Activated CD4-positive, alpha-beta T cell treated with anti-CD3 and anti-CD28 coated beads, Interleukin-2, amount 10 ng/mL, durations not matched to agents 7 days and 5 days (primary cell): ENCODE results near the gene LRRC57. TPM values are rescaled to one million over a fixed set of nuclear protein-coding genes. Genes with fewer than 3 reads are reported as not detected.
"Not testable (repeated sequence)": the region's sequence is repeated elsewhere in the genome, so short reads cannot be mapped to it uniquely, and the experiment has no call there.

Experiments
- CTCF ChIA-PET: fragments of 350-600 bp; sonication (Branson Sonifier 250); formaldehyde crosslinking; loops from one replicate; lab custom pipeline; 2021; ENCODE audit warnings: antibody characterized with exemption; lab: Charles Lee
- POLR2A ChIA-PET: fragments of 350-600 bp; sonication (Branson Sonifier 250); formaldehyde crosslinking; loops from one replicate; lab custom pipeline; 2021; ENCODE audit warnings: antibody characterized with exemption; lab: Charles Lee
- DNase-seq: peaks from one replicate; pipeline ENCODE4 v3.0.0-alpha.2; 2020
- H3K27ac Mint-ChIP-seq: one replicate; pipeline ENCODE4 v1.8.0; 2021; ENCODE audit warnings: mild to moderate bottlenecking, moderate library complexity, mixed read lengths
- H3K27me3 Mint-ChIP-seq: one replicate; pipeline ENCODE4 v1.8.0; 2021; ENCODE audit warnings: mixed read lengths
- H3K36me3 Mint-ChIP-seq: one replicate; pipeline ENCODE4 v1.8.0; 2021; ENCODE audit warnings: low read depth, mixed read lengths
- H3K4me1 Mint-ChIP-seq: one replicate; pipeline ENCODE4 v1.8.0; 2021; ENCODE audit warnings: mixed read lengths
- H3K4me3 Mint-ChIP-seq: one replicate; pipeline ENCODE4 v1.8.0; 2021; ENCODE audit warnings: mild to moderate bottlenecking, moderate library complexity, mixed read lengths
- H3K9me3 Mint-ChIP-seq: one replicate; pipeline ENCODE4 v1.8.0; 2021; ENCODE audit warnings: mixed read lengths
- total RNA-seq, 2 experiments: library from RNA; stranded (reverse); gene quantifications; one replicate each; pipeline ENCODE4 v1.2.3, GENCODE V29; 2021

LRRC57 gene
- total RNA-seq, 2 experiments from 2014 or later: 19.1 to 20.3 TPM

GRCh38 chr15:42578984-42579537 is 30.5 kb upstream of the LRRC57 start:
- no peak for DNase-seq
- ChIA-PET CTCF (interaction anchor here (1.1 to 1.3 kb wide), 2 partner anchors 21 to 68 kb away, joined by 3 to 4 read pairs; no protein-coding TSS in a partner anchor), POLR2A (no interaction called here)
- Mint-ChIP-seq H3K4me1 (peaks cover 64% of the 10 kb centered on the region), H3K9me3 (no peaks in the 10 kb centered on the region), H3K27ac (no peak overlapping the region), H3K36me3 (peaks cover 5% of the 10 kb centered on the region), H3K27me3 (peaks cover 30% of the 10 kb centered on the region), H3K4me3 (no peak overlapping the region)

- H3K36me3 Mint-ChIP-seq: peaks cover 5% of the 10 kb centered on the region
- no peak for DNase-seq
- H3K4me1 Mint-ChIP-seq: peaks cover 60% of the 10 kb centered on the region
- peak overlapping the region; percentile 28 for H3K27ac Mint-ChIP-seq
- CTCF ChIA-PET: interaction anchor here (0.6 to 0.9 kb wide), 3 partner anchors 28 to 155 kb away, joined by 3 read pairs; no protein-coding TSS in a partner anchor
- peak overlapping the region; percentile 40 for H3K4me3 Mint-ChIP-seq
- POLR2A ChIA-PET: no interaction called here
- no peaks in the 10 kb centered on the region for H3K9me3 Mint-ChIP-seq
- H3K27me3 Mint-ChIP-seq: peaks cover 30% of the 10 kb centered on the region
These were observed 29.0 kb upstream of the LRRC57 start for GRCh38 chr15:42577514-42578031.

GRCh38 chr15:42576776-42577175 is 28.2 kb upstream of the LRRC57 start:
- Mint-ChIP-seq H3K4me3 (peak overlapping the region; percentile 89), H3K4me1 (peaks cover 52% of the 10 kb centered on the region), H3K36me3 (peaks cover 5% of the 10 kb centered on the region), H3K27ac (no peak overlapping the region), H3K27me3 (peaks cover 30% of the 10 kb centered on the region), H3K9me3 (no peaks in the 10 kb centered on the region)
- DNase-seq: no peak
- POLR2A ChIA-PET: interaction anchor here (0.6 kb wide), 1 partner anchor 315 kb away, joined by 3 read pairs; no protein-coding TSS in a partner anchor
- CTCF ChIA-PET: interaction anchor here (0.9 kb wide), 1 partner anchor 28 kb away, joined by 3 read pairs; no protein-coding TSS in a partner anchor

- Mint-ChIP-seq H3K9me3 (no peaks in the 10 kb centered on the region), H3K4me3 (peak overlapping the region; percentile 89), H3K4me1 (peaks cover 45% of the 10 kb centered on the region), H3K27me3 (peaks cover 30% of the 10 kb centered on the region), H3K36me3 (peaks cover 5% of the 10 kb centered on the region), H3K27ac (peak overlapping the region; percentile 92)
- ChIA-PET POLR2A (no interaction called here), CTCF (interaction anchor here (0.6 to 1.2 kb wide), 4 partner anchors 21 to 32 kb away, joined by 3 to 4 read pairs (median 4); no protein-coding TSS in a partner anchor)
- no peak for DNase-seq
These were observed 27.5 kb upstream of the LRRC57 start for GRCh38 chr15:42576040-42576594.

GRCh38 chr15:42575188-42576039 is 26.8 kb upstream of the LRRC57 start, which contains the start of gene STARD9:
Gene STARD9 (plus strand): TSS chr15:42575606. CDS start chr15:42575716, 110 bp downstream.
- POLR2A ChIA-PET: interaction anchor here (0.6 kb wide), 1 partner anchor 40 kb away, joined by 3 read pairs; no protein-coding TSS in a partner anchor
- H3K4me3 Mint-ChIP-seq: peak within 1 kb of the TSS; percentile 89

GRCh38 chr15:42558739-42559138 is 10.1 kb upstream of the LRRC57 start:
- POLR2A ChIA-PET: interaction anchor here (0.5 kb wide), 1 partner anchor 54 kb away, joined by 3 read pairs; no protein-coding TSS in a partner anchor
- H3K4me1 Mint-ChIP-seq: peaks cover 11% of the 10 kb centered on the region
- peaks cover 27% of the 10 kb centered on the region for H3K36me3 Mint-ChIP-seq
- CTCF ChIA-PET: interaction anchor here (0.6 kb wide), 2 partner anchors 35 to 458 kb away, joined by 3 read pairs; no protein-coding TSS in a partner anchor
- H3K9me3 Mint-ChIP-seq: no peaks in the 10 kb centered on the region
- H3K27me3 Mint-ChIP-seq: no peaks in the 10 kb centered on the region
- no peak for DNase-seq
- H3K27ac Mint-ChIP-seq: peak overlapping the region; percentile 2
- H3K4me3 Mint-ChIP-seq: no peak overlapping the region

More at GRCh38 chr15:42575188-42576039, 26.8 kb upstream of the LRRC57 start, which contains the start of gene STARD9:
- CTCF ChIA-PET: interaction anchor here (0.6 to 1.2 kb wide), 4 partner anchors 10 to 33 kb away, joined by 3 to 4 read pairs (median 4); no protein-coding TSS in a partner anchor
- Mint-ChIP-seq H3K27ac (peak within 1 kb of the TSS; percentile 92), H3K9me3 (no peaks in the 10 kb centered on the region), H3K4me1 (peaks cover 40% of the 10 kb centered on the region), H3K27me3 (peaks cover 30% of the 10 kb centered on the region), H3K36me3 (peaks cover 5% of the 10 kb centered on the region)
- peak; percentile 95 for DNase-seq

- H3K4me3 Mint-ChIP-seq, H3K9me3 Mint-ChIP-seq, DNase-seq, H3K27me3 Mint-ChIP-seq, POLR2A ChIA-PET, H3K27ac Mint-ChIP-seq: not testable (repeated sequence)
- CTCF ChIA-PET: interaction anchor here (1.4 to 1.5 kb wide), 2 partner anchors 8 to 25 kb away, joined by 3 to 4 read pairs; no protein-coding TSS in a partner anchor
- Mint-ChIP-seq H3K36me3 (peaks cover 30% of the 10 kb centered on the region), H3K4me1 (peaks cover 23% of the 10 kb centered on the region)
These were observed 8.1 kb upstream of the LRRC57 start for GRCh38 chr15:42556550-42557207.

- Mint-ChIP-seq H3K36me3 (peaks cover 15% of the 10 kb centered on the region), H3K4me1 (peaks cover 37% of the 10 kb centered on the region), H3K9me3 (no peaks in the 10 kb centered on the region), H3K4me3 (no peak overlapping the region), H3K27ac (peak overlapping the region; percentile 50), H3K27me3 (no peaks in the 10 kb centered on the region)
- DNase-seq: no peak
- ChIA-PET CTCF (interaction anchor here (1.0 kb wide), 2 partner anchors 8 to 22 kb away, joined by 4 to 6 read pairs; partner anchors contain the start of gene STARD9), POLR2A (interaction anchor here (0.6 kb wide), 1 partner anchor 68 kb away, joined by 3 read pairs; no protein-coding TSS in a partner anchor)
These were observed 5.0 kb upstream of the LRRC57 start for GRCh38 chr15:42553554-42553953.

GRCh38 chr15:42549741-42550392 is 1.3 kb upstream of the LRRC57 start:
- peak overlapping the region; percentile 95 for H3K4me3 Mint-ChIP-seq
- ChIA-PET POLR2A (no interaction called here), CTCF (interaction anchor here (0.7 to 1.6 kb wide), 2 partner anchors 15 to 139 kb away, joined by 3 to 5 read pairs; no protein-coding TSS in a partner anchor)
- DNase-seq: no peak
- H3K4me1 Mint-ChIP-seq: peaks cover 65% of the 10 kb centered on the region
- peak overlapping the region; percentile 98 for H3K27ac Mint-ChIP-seq
- H3K27me3 Mint-ChIP-seq: no peaks in the 10 kb centered on the region
- no peaks in the 10 kb centered on the region for H3K9me3 Mint-ChIP-seq
- H3K36me3 Mint-ChIP-seq: peaks cover 30% of the 10 kb centered on the region

- Mint-ChIP-seq H3K36me3 (peaks cover 30% of the 10 kb centered on the region), H3K27ac (peak overlapping the region; percentile 98), H3K4me1 (peaks cover 66% of the 10 kb centered on the region), H3K27me3 (no peaks in the 10 kb centered on the region), H3K9me3 (no peaks in the 10 kb centered on the region), H3K4me3 (peak overlapping the region; percentile 95)
- CTCF ChIA-PET: no interaction called here
- POLR2A ChIA-PET: no interaction called here
- DNase-seq: no peak
These were observed 469 bp upstream of the LRRC57 start for GRCh38 chr15:42549032-42549491.

- ChIA-PET CTCF (interaction anchor here (0.5 to 3.5 kb wide), 5 partner anchors 12 to 103 kb away, joined by 3 to 20 read pairs (median 3); no protein-coding TSS in a partner anchor), POLR2A (interaction anchor here (0.6 kb wide), 1 partner anchor 29 kb away, joined by 6 read pairs; no protein-coding TSS in a partner anchor)
- H3K36me3 Mint-ChIP-seq: peaks cover 36% of the 10 kb centered on the region
- peak; percentile 40 for DNase-seq
- H3K9me3 Mint-ChIP-seq: no peaks in the 10 kb centered on the region
- peaks cover 58% of the 10 kb centered on the region for H3K4me1 Mint-ChIP-seq
- H3K27ac Mint-ChIP-seq: peak overlapping the region; percentile 98
- peak overlapping the region; percentile 95 for H3K4me3 Mint-ChIP-seq
- H3K27me3 Mint-ChIP-seq: no peaks in the 10 kb centered on the region
These were observed 710 bp downstream of the LRRC57 start for GRCh38 chr15:42547918-42548248.
